GM12874 (cell line): ENCODE measurements around the gene RSPO4.

Source experiments
- CTCF ChIP-seq: IDR thresholded peaks from 2 replicates; pipeline ENCODE4 v1.5.1; 2011; ENCODE audit warnings: low read depth, mild to moderate bottlenecking, control low read depth, low read length, moderate library complexity; ENCODE audit not compliant: insufficient read depth

The RSPO4 gene

GRCh38 chr20:939606-940005 is 62.5 kb downstream of the RSPO4 start:
- TF ChIP-seq CTCF: no peak

- TF ChIP-seq CTCF: no peak
Observed at GRCh38 chr20:934186-934840, 67.8 kb downstream of the RSPO4 start.

- TF ChIP-seq CTCF: no peak
Observed at GRCh38 chr20:933029-933428, 69.1 kb downstream of the RSPO4 start.

GRCh38 chr20:931401-931800 is 70.7 kb downstream of the RSPO4 start:
- TF ChIP-seq CTCF: no peak

GRCh38 chr20:926670-927069 is 75.4 kb downstream of the RSPO4 start:
- no peak for TF ChIP-seq CTCF

GRCh38 chr20:925516-925915 is 76.6 kb downstream of the RSPO4 start:
- no peak for TF ChIP-seq CTCF

GRCh38 chr20:924639-925038 is 77.5 kb downstream of the RSPO4 start:
- no peak for TF ChIP-seq CTCF

GRCh38 chr20:922781-923180 is 79.3 kb downstream of the RSPO4 start:
- TF ChIP-seq CTCF: no peak
